DMS79 (cell line): ENCODE measurements around the gene RAB33B.
"Not testable (repeated sequence)": the region's sequence is repeated elsewhere in the genome, so short reads cannot be mapped to it uniquely, and the experiment has no call there.

Source experiments
- DNase-seq: peaks from one replicate; lab custom pipeline; 2025; lab: John Stamatoyannopoulos, UW

RAB33B gene

GRCh38 chr4:139464512-139464911 is 10.6 kb downstream of the RAB33B start:
- DNase-seq: not testable (repeated sequence)

- no peak for DNase-seq
Observed at GRCh38 chr4:139465922-139466321, 12.0 kb downstream of the RAB33B start.

GRCh38 chr4:139468756-139469155 is 14.8 kb downstream of the RAB33B start:
- DNase-seq: not testable (repeated sequence)

GRCh38 chr4:139469216-139469615 is 15.3 kb downstream of the RAB33B start:
- DNase-seq: no peak

- DNase-seq: no peak
Observed at GRCh38 chr4:139469869-139470268, 15.9 kb downstream of the RAB33B start.

GRCh38 chr4:139470295-139470694 is 16.4 kb downstream of the RAB33B start:
- DNase-seq: no peak

GRCh38 chr4:139470997-139471665 is 17.2 kb downstream of the RAB33B start:
- DNase-seq: no peak

- DNase-seq: no peak
Observed at GRCh38 chr4:139472852-139473251, 18.9 kb downstream of the RAB33B start.

- no peak for DNase-seq
Observed at GRCh38 chr4:139476363-139476762, 22.4 kb downstream of the RAB33B start.

- no peak for DNase-seq
Observed at GRCh38 chr4:139481465-139481864, 27.5 kb downstream of the RAB33B start.

GRCh38 chr4:139483000-139483399 is 29.1 kb downstream of the RAB33B start:
- DNase-seq: no peak

- DNase-seq: no peak
Observed at GRCh38 chr4:139484783-139485311, 30.9 kb downstream of the RAB33B start.

GRCh38 chr4:139488442-139488841 is 34.5 kb downstream of the RAB33B start:
- no peak for DNase-seq

- DNase-seq: no peak
Observed at GRCh38 chr4:139489638-139490037, 35.7 kb downstream of the RAB33B start.

GRCh38 chr4:139492429-139492828 is 38.5 kb downstream of the RAB33B start:
- DNase-seq: no peak

- DNase-seq: no peak
Observed at GRCh38 chr4:139493176-139493575, 39.3 kb downstream of the RAB33B start.

GRCh38 chr4:139499186-139499585 is 45.3 kb downstream of the RAB33B start:
- DNase-seq: no peak

GRCh38 chr4:139501117-139501516 is 47.2 kb downstream of the RAB33B start:
- DNase-seq: no peak

GRCh38 chr4:139501527-139501926 is 47.6 kb downstream of the RAB33B start:
- no peak for DNase-seq

GRCh38 chr4:139501927-139502899 is 48.3 kb downstream of the RAB33B start:
- DNase-seq: no peak

- DNase-seq: no peak
Observed at GRCh38 chr4:139503622-139504166, 49.8 kb downstream of the RAB33B start.

- DNase-seq: no peak
Observed at GRCh38 chr4:139506774-139507173, 52.9 kb downstream of the RAB33B start.
